ENCODE data around the gene KLHL28. TPM values are rescaled to one million over a fixed set of nuclear protein-coding genes. Genes with fewer than 3 reads are reported as not detected.

Gene KLHL28, protein sequence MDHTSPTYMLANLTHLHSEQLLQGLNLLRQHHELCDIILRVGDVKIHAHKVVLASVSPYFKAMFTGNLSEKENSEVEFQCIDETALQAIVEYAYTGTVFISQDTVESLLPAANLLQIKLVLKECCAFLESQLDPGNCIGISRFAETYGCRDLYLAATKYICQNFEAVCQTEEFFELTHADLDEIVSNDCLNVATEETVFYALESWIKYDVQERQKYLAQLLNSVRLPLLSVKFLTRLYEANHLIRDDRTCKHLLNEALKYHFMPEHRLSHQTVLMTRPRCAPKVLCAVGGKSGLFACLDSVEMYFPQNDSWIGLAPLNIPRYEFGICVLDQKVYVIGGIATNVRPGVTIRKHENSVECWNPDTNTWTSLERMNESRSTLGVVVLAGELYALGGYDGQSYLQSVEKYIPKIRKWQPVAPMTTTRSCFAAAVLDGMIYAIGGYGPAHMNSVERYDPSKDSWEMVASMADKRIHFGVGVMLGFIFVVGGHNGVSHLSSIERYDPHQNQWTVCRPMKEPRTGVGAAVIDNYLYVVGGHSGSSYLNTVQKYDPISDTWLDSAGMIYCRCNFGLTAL
- total RNA-seq, result 40.7 TPM

DNA sequence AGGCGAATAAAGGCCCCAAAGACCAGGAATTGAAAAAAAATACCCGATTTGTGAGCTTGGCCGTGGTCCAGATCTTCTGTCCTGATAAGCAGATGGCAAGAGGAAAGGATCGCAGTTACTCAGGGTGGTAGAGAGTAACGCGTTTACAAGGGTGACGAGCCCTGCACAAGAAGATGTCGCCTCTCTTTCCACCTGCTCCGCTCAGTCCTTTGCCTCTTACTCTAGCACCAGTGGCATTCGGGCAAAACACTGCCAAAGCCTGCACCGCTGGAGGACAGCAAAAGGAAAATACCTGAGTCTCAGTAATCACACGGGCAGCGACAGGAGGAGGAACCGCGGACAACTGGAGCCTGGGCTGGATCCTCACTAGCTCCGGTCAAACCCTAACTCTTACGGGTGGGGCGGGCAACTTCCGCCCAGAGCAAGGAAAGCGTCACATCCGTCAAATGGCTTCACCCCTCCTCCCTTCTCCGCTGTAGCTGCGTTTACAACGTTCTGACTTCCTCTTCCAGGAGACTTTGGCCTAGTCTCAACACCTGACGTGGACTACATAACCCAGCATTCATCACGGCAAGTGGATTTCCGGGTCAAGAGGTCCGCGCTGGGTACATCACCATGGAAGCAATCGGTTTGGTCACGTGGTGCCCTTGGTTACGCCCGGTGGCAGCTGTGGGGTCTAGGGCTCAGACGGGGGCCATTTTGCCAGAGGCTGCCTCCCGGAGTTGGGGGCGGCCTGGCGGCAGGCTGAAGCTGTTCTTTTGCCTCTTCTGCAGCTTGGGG, at the start of gene KLHL28, which contains the start of gene TOGARAM1:
Gene KLHL28, minus strand, starts transcription at position 394 of the 780 bp plus-strand sequence. CDS start 16,019 bp downstream, outside the sequence.
Gene TOGARAM1, plus strand, starts transcription at position 637 of the 780 bp plus-strand sequence. CDS start 232 bp downstream, outside the sequence.

Other genes starting within 250 kb of the KLHL28 start
- gene TOGARAM1, start 243 bp upstream of the KLHL28 start, total RNA-seq, result 85.1 TPM
- gene PRPF39, start 122.2 kb upstream of the KLHL28 start, total RNA-seq, result 87.0 TPM
- 81.4 TPM for gene FKBP3, start 172.5 kb upstream of the KLHL28 start, total RNA-seq
- 20.0 TPM for gene FANCM, start 174.0 kb upstream of the KLHL28 start, total RNA-seq